Mesendoderm (in vitro differentiated cells): ENCODE measurements around the gene MRPL36.

Experiments used
- DNase-seq: peaks from one replicate; pipeline ENCODE4 v3.0.0; 2013
- H2AK5ac ChIP-seq: 2 replicates; pipeline ENCODE4 v1.6.1; 2013; ENCODE audit warnings: low read length, inconsistent platforms
- H2BK120ac ChIP-seq: 2 replicates; pipeline ENCODE4 v1.6.1; 2013; ENCODE audit warnings: low read depth, mild to moderate bottlenecking, low read length, moderate library complexity, mixed read lengths
- H2BK15ac ChIP-seq: replicated peaks from 2 replicates; pipeline ENCODE4 v1.6.1; 2013; ENCODE audit warnings: low read depth, mild to moderate bottlenecking, moderate library complexity
- H2BK5ac ChIP-seq: 2 replicates; pipeline ENCODE4 v1.6.1; 2013; ENCODE audit warnings: low read length, inconsistent platforms
- H3K18ac ChIP-seq: 2 replicates; pipeline ENCODE4 v1.6.1; 2013; ENCODE audit warnings: mild to moderate bottlenecking, low read length, mixed read lengths
- H3K23ac ChIP-seq: one replicate; pipeline ENCODE4 v1.6.1; 2013; ENCODE audit warnings: low read length
- H3K27ac ChIP-seq: 2 replicates; pipeline ENCODE4 v1.5.1; 2013; ENCODE audit warnings: low read depth, mild to moderate bottlenecking, inconsistent platforms, low read length, moderate library complexity
- H3K27me3 ChIP-seq: 2 replicates; pipeline ENCODE4 v1.6.1; 2013; ENCODE audit warnings: low read length, control low read depth, mild to moderate bottlenecking, inconsistent platforms; ENCODE audit not compliant: insufficient read depth, poor library complexity
- H3K36me3 ChIP-seq: 2 replicates; pipeline ENCODE4 v1.6.1; 2013; ENCODE audit warnings: low read length, inconsistent platforms; ENCODE audit not compliant: control insufficient read depth, insufficient read depth
- H3K4ac ChIP-seq: one replicate; pipeline ENCODE4 v1.6.1; 2013; ENCODE audit warnings: low read depth, mild to moderate bottlenecking, low read length, moderate library complexity
- H3K4me1 ChIP-seq: 2 replicates; pipeline ENCODE4 v1.6.1; 2013; ENCODE audit warnings: low read depth, low read length, inconsistent platforms; ENCODE audit not compliant: control insufficient read depth
- H3K4me2 ChIP-seq: 2 replicates; pipeline ENCODE4 v1.6.1; 2013; ENCODE audit warnings: low read length
- H3K4me3 ChIP-seq: 2 replicates; pipeline ENCODE4 v1.5.1; 2013; ENCODE audit warnings: mild to moderate bottlenecking, low read length
- H3K56ac ChIP-seq: one replicate; pipeline ENCODE4 v1.6.1; 2013; ENCODE audit warnings: low read length
- H3K79me1 ChIP-seq: 2 replicates; pipeline ENCODE4 v1.6.1; 2013; ENCODE audit warnings: low read length, inconsistent platforms
- H3K79me2 ChIP-seq: 2 replicates; pipeline ENCODE4 v1.6.1; 2013; ENCODE audit warnings: mild to moderate bottlenecking, low read length; ENCODE audit not compliant: control insufficient read depth, insufficient read depth
- H3K9ac ChIP-seq: 2 replicates; pipeline ENCODE4 v1.6.1; 2013; ENCODE audit warnings: low read length, inconsistent platforms
- H4K5ac ChIP-seq: one replicate; pipeline ENCODE4 v1.6.1; 2013; ENCODE audit warnings: low read length
- H4K8ac ChIP-seq: one replicate; pipeline ENCODE4 v1.6.1; 2013; ENCODE audit warnings: low read depth, mild to moderate bottlenecking, control low read depth, low read length, moderate library complexity
- WGBS: extraction: QIAGEN DNeasy Blood & Tissue Kit; methylation state at CpG from one replicate; pipeline ENCODE4 v1.1.7; 2013; ENCODE audit warnings: low lambda C conversion rate, missing lambda C conversion rate; ENCODE audit not compliant: insufficient coverage; ENCODE audit errors: extremely low coverage; 5-methylcytosine and 5-hydroxymethylcytosine counted together

MRPL36 gene

DNA sequence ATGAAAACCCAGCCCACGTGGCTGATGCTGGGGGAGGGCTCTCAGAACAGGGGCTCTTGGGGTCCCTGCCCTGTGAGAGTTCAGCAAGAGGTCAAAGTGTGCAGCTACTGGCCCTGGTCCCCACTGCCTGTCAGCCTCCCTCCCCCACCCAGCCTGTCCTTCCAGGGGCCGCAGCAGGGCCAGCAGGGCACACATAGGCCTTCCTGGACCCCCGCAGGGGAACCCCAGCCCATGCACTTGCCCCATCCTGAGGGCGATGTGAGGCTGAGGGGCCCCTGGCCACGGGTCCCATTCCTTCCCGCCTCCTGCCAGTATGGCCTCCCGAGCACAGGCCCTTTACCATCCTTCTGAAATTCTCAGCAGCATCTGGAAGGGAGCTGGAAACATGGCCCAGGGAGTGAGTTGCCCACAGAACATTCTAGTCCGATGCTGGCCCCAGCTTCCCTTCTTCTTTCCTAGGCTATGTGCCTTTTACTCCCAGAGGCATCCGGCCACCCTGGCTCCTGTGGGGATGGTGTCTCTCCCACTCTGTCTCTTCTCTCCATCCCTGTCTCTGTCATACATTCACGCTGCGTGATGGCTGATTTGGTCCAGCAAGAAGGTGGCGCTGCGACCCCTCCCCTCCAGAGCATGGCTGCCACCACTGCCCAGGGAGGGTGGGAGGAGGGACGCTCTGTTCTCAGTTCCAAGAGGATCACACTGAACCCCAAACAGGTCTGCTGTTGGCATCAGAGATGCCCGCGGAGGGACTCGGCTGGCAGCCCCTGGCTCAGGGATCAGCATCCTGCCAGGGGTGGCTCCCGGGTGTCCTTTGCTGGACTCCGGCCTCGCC is 19.6 kb downstream of the MRPL36 start:
- no peak overlapping the region for H2BK15ac ChIP-seq
- H2BK5ac ChIP-seq, result no peak overlapping the region
- H3K36me3 ChIP-seq, result no peaks in the 10 kb centered on the region
- no peak overlapping the region for H3K18ac ChIP-seq
- no peak overlapping the region for H3K27ac ChIP-seq
- H3K9ac ChIP-seq, result no peak overlapping the region
- no peak for DNase-seq
- no peaks in the 10 kb centered on the region for H3K79me2 ChIP-seq
- H3K4ac ChIP-seq, result no peak overlapping the region
- H2AK5ac ChIP-seq, result no peak overlapping the region
- no peaks in the 10 kb centered on the region for H3K4me1 ChIP-seq
- no peak overlapping the region for H2BK120ac ChIP-seq
- H3K56ac ChIP-seq, result no peak overlapping the region
- no peak overlapping the region for H3K4me2 ChIP-seq
- no peak overlapping the region for H4K8ac ChIP-seq
- H3K27me3 ChIP-seq, result no peaks in the 10 kb centered on the region
- H3K23ac ChIP-seq, result no peak overlapping the region
- H3K79me1 ChIP-seq, result no peaks in the 10 kb centered on the region
- no peak overlapping the region for H3K4me3 ChIP-seq
- WGBS, result no CpG with 5 or more reads among the region's 20 CpGs
- no peak overlapping the region for H4K5ac ChIP-seq

- Histone ChIP-seq H3K4me2 (no peak overlapping the region), H3K27me3 (no peaks in the 10 kb centered on the region), H3K4ac (no peak overlapping the region), H3K36me3 (no peaks in the 10 kb centered on the region), H2AK5ac (no peak overlapping the region), H3K56ac (no peak overlapping the region), H3K23ac (no peak overlapping the region), H3K9ac (no peak overlapping the region), H3K27ac (no peak overlapping the region), H4K8ac (no peak overlapping the region), H4K5ac (no peak overlapping the region), H3K79me2 (no peaks in the 10 kb centered on the region), H3K79me1 (no peaks in the 10 kb centered on the region), H2BK120ac (no peak overlapping the region), H3K4me3 (no peak overlapping the region), H3K4me1 (no peaks in the 10 kb centered on the region), H2BK5ac (no peak overlapping the region), H3K18ac (no peak overlapping the region), H2BK15ac (no peak overlapping the region)
- DNase-seq, result no peak
- WGBS, result no CpG with 5 or more reads among the region's 32 CpGs
Observed at GRCh38 chr5:1779021-1779680, 20.5 kb downstream of the MRPL36 start.

- H3K23ac ChIP-seq, result no peak overlapping the region
- H2BK15ac ChIP-seq, result no peak overlapping the region
- no peak overlapping the region for H3K9ac ChIP-seq
- no peak overlapping the region for H3K4me3 ChIP-seq
- no peak overlapping the region for H3K56ac ChIP-seq
- no peak overlapping the region for H4K5ac ChIP-seq
- no peak overlapping the region for H4K8ac ChIP-seq
- H3K4ac ChIP-seq, result no peak overlapping the region
- H3K4me2 ChIP-seq, result no peak overlapping the region
- no peak for DNase-seq
- H2AK5ac ChIP-seq, result no peak overlapping the region
- no peaks in the 10 kb centered on the region for H3K4me1 ChIP-seq
- H3K36me3 ChIP-seq, result no peaks in the 10 kb centered on the region
- H3K27me3 ChIP-seq, result no peaks in the 10 kb centered on the region
- no peak overlapping the region for H3K18ac ChIP-seq
- no peaks in the 10 kb centered on the region for H3K79me1 ChIP-seq
- no peak overlapping the region for H2BK5ac ChIP-seq
- H3K27ac ChIP-seq, result no peak overlapping the region
- no peak overlapping the region for H2BK120ac ChIP-seq
- no CpG with 5 or more reads among the region's 19 CpGs for WGBS
- H3K79me2 ChIP-seq, result no peaks in the 10 kb centered on the region
Observed at GRCh38 chr5:1778138-1779020, 21.3 kb downstream of the MRPL36 start.

GRCh38 chr5:1777281-1778137 is 22.1 kb downstream of the MRPL36 start:
- whole genome bisulfite sequencing, result no CpG with 5 or more reads among the region's 31 CpGs
- no peak overlapping the region for H2AK5ac ChIP-seq
- H2BK5ac ChIP-seq, result no peak overlapping the region

GRCh38 chr5:1776831-1777230 is 22.8 kb downstream of the MRPL36 start:
- no peak for DNase-seq
- Histone ChIP-seq H3K4me3 (no peak overlapping the region), H2AK5ac (no peak overlapping the region), H2BK15ac (no peak overlapping the region), H3K36me3 (no peaks in the 10 kb centered on the region), H3K4me1 (no peaks in the 10 kb centered on the region), H3K27me3 (no peaks in the 10 kb centered on the region), H3K79me2 (no peaks in the 10 kb centered on the region), H3K79me1 (no peaks in the 10 kb centered on the region), H3K4me2 (no peak overlapping the region), H2BK120ac (no peak overlapping the region), H3K18ac (no peak overlapping the region), H4K8ac (no peak overlapping the region), H3K56ac (no peak overlapping the region), H4K5ac (no peak overlapping the region), H3K4ac (no peak overlapping the region), H3K23ac (no peak overlapping the region), H3K9ac (no peak overlapping the region), H2BK5ac (no peak overlapping the region), H3K27ac (no peak overlapping the region)
- no CpG with 5 or more reads among the region's 6 CpGs for WGBS

More at GRCh38 chr5:1777281-1778137, 22.1 kb downstream of the MRPL36 start:
- no peak overlapping the region for H4K5ac ChIP-seq
- no peaks in the 10 kb centered on the region for H3K4me1 ChIP-seq
- DNase-seq, result no peak
- no peak overlapping the region for H3K23ac ChIP-seq
- H2BK120ac ChIP-seq, result no peak overlapping the region
- H3K79me1 ChIP-seq, result no peaks in the 10 kb centered on the region
- H2BK15ac ChIP-seq, result no peak overlapping the region
- H3K9ac ChIP-seq, result no peak overlapping the region
- no peak overlapping the region for H3K4me2 ChIP-seq
- H4K8ac ChIP-seq, result no peak overlapping the region
- H3K79me2 ChIP-seq, result no peaks in the 10 kb centered on the region
- H3K27me3 ChIP-seq, result no peaks in the 10 kb centered on the region
- no peak overlapping the region for H3K56ac ChIP-seq
- no peak overlapping the region for H3K18ac ChIP-seq
- no peaks in the 10 kb centered on the region for H3K36me3 ChIP-seq
- no peak overlapping the region for H3K4ac ChIP-seq
- H3K27ac ChIP-seq, result no peak overlapping the region
- H3K4me3 ChIP-seq, result no peak overlapping the region
